ENCODE measurements around the gene METTL23.

METTL23 gene

GRCh38 chr17:76726776-76727718 lies at the start of gene METTL23:
Gene METTL23 (plus strand): TSS chr17:76726839. CDS start chr17:76729711, 2,872 bp downstream.
- DNase-seq (ENCODE audit: low spot score): peak; percentile 74

GRCh38 chr17:76677406-76677805 lies 49.2 kb upstream of the METTL23 start:
- DNase-seq (ENCODE audit: low spot score): no peak

GRCh38 chr17:76678330-76678729 lies 48.3 kb upstream of the METTL23 start:
- DNase-seq (ENCODE audit: low spot score): peak; percentile 26

- no peak for DNase-seq (ENCODE audit: low spot score)
Observed at GRCh38 chr17:76679239-76679638, 47.4 kb upstream of the METTL23 start.

GRCh38 chr17:76681222-76682137 lies 45.2 kb upstream of the METTL23 start:
- DNase-seq (ENCODE audit: low spot score): peak; percentile 74

GRCh38 chr17:76682296-76682695 lies 44.3 kb upstream of the METTL23 start:
- no peak for DNase-seq (ENCODE audit: low spot score)

GRCh38 chr17:76683011-76683755 lies 43.5 kb upstream of the METTL23 start:
- DNase-seq (ENCODE audit: low spot score): no peak

- no peak for DNase-seq (ENCODE audit: low spot score)
Observed at GRCh38 chr17:76683921-76684745, 42.5 kb upstream of the METTL23 start.

GRCh38 chr17:76684756-76685155 lies 41.9 kb upstream of the METTL23 start:
- no peak for DNase-seq (ENCODE audit: low spot score)

GRCh38 chr17:76685366-76685765 lies 41.3 kb upstream of the METTL23 start:
- DNase-seq (ENCODE audit: low spot score): no peak

GRCh38 chr17:76685846-76686245 lies 40.8 kb upstream of the METTL23 start:
- no peak for DNase-seq (ENCODE audit: low spot score)

GRCh38 chr17:76686538-76687297 lies 39.9 kb upstream of the METTL23 start:
- DNase-seq (ENCODE audit: low spot score): no peak

GRCh38 chr17:76687298-76688164 lies 39.1 kb upstream of the METTL23 start:
- DNase-seq (ENCODE audit: low spot score): no peak

- no peak for DNase-seq (ENCODE audit: low spot score)
Observed at GRCh38 chr17:76688165-76688622, 38.4 kb upstream of the METTL23 start.

GRCh38 chr17:76689859-76690258 lies 36.8 kb upstream of the METTL23 start:
- no peak for DNase-seq (ENCODE audit: low spot score)

- DNase-seq (ENCODE audit: low spot score): no peak
Observed at GRCh38 chr17:76690596-76691280, 35.9 kb upstream of the METTL23 start.

- DNase-seq (ENCODE audit: low spot score): no peak
Observed at GRCh38 chr17:76691379-76692191, 35.1 kb upstream of the METTL23 start.

Measured in CD4-positive, alpha-beta T cell treated with Interleukin-15 for 4 hours (primary cell).